ENCODE measurements around the gene BAIAP2. TPM values are rescaled to one million over a fixed set of nuclear protein-coding genes. Genes with fewer than 3 reads are reported as not detected.

The BAIAP2 gene
- total and polyA plus RNA-seq, 2 of the 13 experiments (the other 11 are each of a cell fraction or from before 2014, with no cell fraction given): 22.5 to 24.0 TPM

DNA sequence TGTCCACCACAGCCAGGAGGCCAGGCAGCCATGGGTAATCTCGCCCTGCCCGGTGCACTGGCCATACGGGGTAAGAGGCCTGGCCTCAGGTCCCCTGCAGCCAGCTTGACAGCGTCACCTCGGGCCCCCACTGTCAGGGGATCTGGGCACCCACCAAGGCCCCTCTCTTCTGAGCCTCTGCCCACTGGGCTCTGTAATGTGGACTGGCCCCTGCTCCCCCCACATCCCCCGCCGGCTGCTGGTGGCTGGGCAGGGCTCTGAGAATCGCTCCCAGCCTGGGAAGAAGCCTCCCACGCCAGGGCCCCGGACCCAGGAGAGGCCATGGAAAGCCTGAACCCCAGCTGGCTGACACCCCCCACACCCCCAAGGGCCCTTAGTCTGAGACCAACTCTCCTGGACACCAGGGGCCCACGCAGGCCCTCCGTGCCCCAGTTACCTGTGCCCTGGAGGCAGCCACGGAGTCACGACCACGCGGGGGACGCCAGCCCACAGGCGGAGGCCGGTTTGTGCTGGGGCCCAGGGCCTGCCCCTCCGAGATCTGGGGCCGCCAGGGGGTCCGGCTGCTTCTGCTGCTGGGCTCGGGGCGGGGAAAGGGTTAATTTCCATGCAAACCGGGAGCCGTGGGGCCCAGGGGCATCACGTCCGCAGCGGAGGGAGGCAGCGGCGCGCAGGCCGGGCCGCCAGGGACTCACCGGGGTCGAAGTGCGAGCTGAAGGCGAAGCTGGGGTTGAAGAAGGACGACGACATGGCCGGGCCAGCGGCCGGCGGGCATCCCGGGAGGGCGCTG lies 130.5 kb downstream of the BAIAP2 start, which contains the start of gene PVALEF (continued):
- TF ChIP-seq ZFP36L1 (CRISPR knock-in tag; IDR thresholded peaks at IDR 0.05) (no peak), GPN1 (CRISPR knock-in tag; IDR thresholded peaks at IDR 0.05; ENCODE audit: borderline replicate concordance) (peak; percentile 8; the same call in 1 of the 2 replicates), REXO4 (CRISPR knock-in tag; IDR thresholded peaks at IDR 0.05; ENCODE audit: borderline replicate concordance) (no peak), ZNF232 (CRISPR knock-in tag; IDR thresholded peaks at IDR 0.05; ENCODE audit: borderline replicate concordance) (peak; percentile 48; the same call in 1 of the 2 replicates), ZBTB42 (CRISPR knock-in tag; IDR thresholded peaks at IDR 0.05) (no peak), ZNF333 (CRISPR knock-in tag; IDR thresholded peaks at IDR 0.05; ENCODE audit: borderline replicate concordance) (0 out of 2 replicates have a peak, but pooled peaks have one; percentile 53), ZNF224 (CRISPR knock-in tag; IDR thresholded peaks at IDR 0.05) (0 out of 2 replicates have a peak, but pooled peaks have one; percentile 64), NCOA1 (CRISPR knock-in tag; IDR thresholded peaks at IDR 0.05) (peak; percentile 94), CTCF (CRISPR knock-in tag; IDR thresholded peaks at IDR 0.05) (peak; percentile 25), ZNF556 (CRISPR knock-in tag; IDR thresholded peaks at IDR 0.05; ENCODE audit: borderline replicate concordance) (no peak), ATM (IDR thresholded peaks at IDR 0.05; ENCODE audit: borderline replicate concordance) (no peak), TCF12 (IDR thresholded peaks at IDR 0.05) (no peak), TCF12 (CRISPR knock-in tag; IDR thresholded peaks at IDR 0.05) (peak; percentile 38; the same call in 1 of the 2 replicates), RARA (CRISPR knock-in tag; IDR thresholded peaks at IDR 0.05) (no peak), EP300 (IDR thresholded peaks at IDR 0.05; ENCODE audit: low read depth in 2 of 2, low read length in 2 of 2) (peak in 1 of 2 experiments; percentile 32; a peak in 1 of 4 replicates), EP300 (CRISPR knock-in tag; IDR thresholded peaks at IDR 0.05; ENCODE audit: borderline replicate concordance) (peak; percentile 60), SP1 (IDR thresholded peaks at IDR 0.05) (no peak), SP1 (CRISPR knock-in tag; IDR thresholded peaks at IDR 0.05) (no peak), POLR2AphosphoS5 (IDR thresholded peaks at IDR 0.05; ENCODE audit: low read depth, low read length) (peak; percentile 65), DMAP1 (CRISPR knock-in tag; IDR thresholded peaks at IDR 0.05) (peak; percentile 54; the same call in 1 of the 2 replicates), NR1H2 (CRISPR knock-in tag; IDR thresholded peaks at IDR 0.05; ENCODE audit: borderline replicate concordance, low read depth) (peak; percentile 30; the same call in 1 of the 2 replicates), PAX8 (CRISPR knock-in tag; IDR thresholded peaks at IDR 0.05; ENCODE audit: borderline replicate concordance) (no peak), ZC3H4 (CRISPR knock-in tag; IDR thresholded peaks at IDR 0.05; ENCODE audit: borderline replicate concordance) (no peak), BHLHE40 (IDR thresholded peaks at IDR 0.05; ENCODE audit: low read length) (no peak), ZNF138 (CRISPR knock-in tag; IDR thresholded peaks at IDR 0.05; ENCODE audit: low read depth) (peak; percentile 4; the same call in 1 of the 2 replicates), GATA4 (IDR thresholded peaks at IDR 0.05; ENCODE audit: borderline replicate concordance, low read depth) (no peak; the same call in 1 of the 2 replicates), ZNF121 (CRISPR knock-in tag; IDR thresholded peaks at IDR 0.05) (peak; percentile 34; the same call in 1 of the 2 replicates), BORCS8-MEF2B (CRISPR knock-in tag; IDR thresholded peaks at IDR 0.05) (peak; percentile 40; the same call in 1 of the 2 replicates)
- TF ChIP-seq, protein P1, sequence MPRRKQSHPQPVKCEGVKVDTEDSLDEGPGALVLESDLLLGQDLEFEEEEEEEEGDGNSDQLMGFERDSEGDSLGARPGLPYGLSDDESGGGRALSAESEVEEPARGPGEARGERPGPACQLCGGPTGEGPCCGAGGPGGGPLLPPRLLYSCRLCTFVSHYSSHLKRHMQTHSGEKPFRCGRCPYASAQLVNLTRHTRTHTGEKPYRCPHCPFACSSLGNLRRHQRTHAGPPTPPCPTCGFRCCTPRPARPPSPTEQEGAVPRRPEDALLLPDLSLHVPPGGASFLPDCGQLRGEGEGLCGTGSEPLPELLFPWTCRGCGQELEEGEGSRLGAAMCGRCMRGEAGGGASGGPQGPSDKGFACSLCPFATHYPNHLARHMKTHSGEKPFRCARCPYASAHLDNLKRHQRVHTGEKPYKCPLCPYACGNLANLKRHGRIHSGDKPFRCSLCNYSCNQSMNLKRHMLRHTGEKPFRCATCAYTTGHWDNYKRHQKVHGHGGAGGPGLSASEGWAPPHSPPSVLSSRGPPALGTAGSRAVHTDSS (CRISPR knock-in tag; conservative IDR thresholded peaks at IDR 0.05): 0 out of 2 replicates have a peak, but pooled peaks have one; percentile 43
